ENCODE measurements around the gene TMEM132D. TPM values are rescaled to one million over a fixed set of nuclear protein-coding genes. Genes with fewer than 3 reads are reported as not detected.

Gene TMEM132D
- polyA plus RNA-seq, 1 experiment, result not detected

- H3K9me3 ChIP-seq (ENCODE audit: control insufficient read depth, insufficient read depth, low read length), result peaks cover 49% of the 10 kb centered on the region
- H3K4me3 ChIP-seq (ENCODE audit: low read depth, low read length), result no peak overlapping the region
- ChIA-PET POLR2A (no interaction called here), CTCF (no interaction called here)
- no peaks in the 10 kb centered on the region for H3K27me3 ChIP-seq (ENCODE audit: control insufficient read depth, insufficient read depth, low read length)
- H3K27ac ChIP-seq (ENCODE audit: low read depth, low read length), result no peak overlapping the region
- no peak for TF ChIP-seq CTCF (IDR thresholded peaks at IDR 0.05; ENCODE audit: low read depth, low read length)
- no peak for DNase-seq (ENCODE audit: low read depth, low spot score)
These were observed 52.5 kb downstream of the TMEM132D start for GRCh38 chr12:129851296-129851695.

- no peak overlapping the region for H3K27ac ChIP-seq (ENCODE audit: low read depth, low read length)
- no peak for TF ChIP-seq CTCF (IDR thresholded peaks at IDR 0.05; ENCODE audit: low read depth, low read length)
- H3K27me3 ChIP-seq (ENCODE audit: control insufficient read depth, insufficient read depth, low read length), result no peaks in the 10 kb centered on the region
- ChIA-PET CTCF (no interaction called here), POLR2A (no interaction called here)
- DNase-seq (ENCODE audit: low read depth, low spot score), result no peak
- H3K9me3 ChIP-seq (ENCODE audit: control insufficient read depth, insufficient read depth, low read length), result peaks cover 44% of the 10 kb centered on the region
- H3K4me3 ChIP-seq (ENCODE audit: low read depth, low read length), result no peak overlapping the region
These were observed 54.9 kb downstream of the TMEM132D start for GRCh38 chr12:129848876-129849275.

GRCh38 chr12:129847063-129847462 lies 56.8 kb downstream of the TMEM132D start:
- no peak for TF ChIP-seq CTCF (IDR thresholded peaks at IDR 0.05; ENCODE audit: low read depth, low read length)
- Histone ChIP-seq H3K27ac (ENCODE audit: low read depth, low read length) (no peak overlapping the region), H3K4me3 (ENCODE audit: low read depth, low read length) (no peak overlapping the region), H3K27me3 (ENCODE audit: control insufficient read depth, insufficient read depth, low read length) (no peaks in the 10 kb centered on the region), H3K9me3 (ENCODE audit: control insufficient read depth, insufficient read depth, low read length) (peaks cover 39% of the 10 kb centered on the region)
- CTCF ChIA-PET, result no interaction called here
- POLR2A ChIA-PET, result no interaction called here
- no peak for DNase-seq (ENCODE audit: low read depth, low spot score)

GRCh38 chr12:129844662-129845220 lies 59.1 kb downstream of the TMEM132D start:
- H3K27me3 ChIP-seq (ENCODE audit: control insufficient read depth, insufficient read depth, low read length), result no peaks in the 10 kb centered on the region
- H3K4me3 ChIP-seq (ENCODE audit: low read depth, low read length), result no peak overlapping the region
- TF ChIP-seq CTCF (IDR thresholded peaks at IDR 0.05; ENCODE audit: low read depth, low read length), result no peak
- ChIA-PET POLR2A (no interaction called here), CTCF (no interaction called here)
- peaks cover 37% of the 10 kb centered on the region for H3K9me3 ChIP-seq (ENCODE audit: control insufficient read depth, insufficient read depth, low read length)
- no peak for DNase-seq (ENCODE audit: low read depth, low spot score)
- H3K27ac ChIP-seq (ENCODE audit: low read depth, low read length), result no peak overlapping the region

GRCh38 chr12:129841251-129841650 lies 62.6 kb downstream of the TMEM132D start:
- POLR2A ChIA-PET, result no interaction called here
- Histone ChIP-seq H3K27ac (ENCODE audit: low read depth, low read length) (no peak overlapping the region), H3K4me3 (ENCODE audit: low read depth, low read length) (no peak overlapping the region), H3K9me3 (ENCODE audit: control insufficient read depth, insufficient read depth, low read length) (peaks cover 32% of the 10 kb centered on the region), H3K27me3 (ENCODE audit: control insufficient read depth, insufficient read depth, low read length) (no peaks in the 10 kb centered on the region)
- CTCF ChIA-PET, result no interaction called here
- TF ChIP-seq CTCF (IDR thresholded peaks at IDR 0.05; ENCODE audit: low read depth, low read length), result no peak
- DNase-seq (ENCODE audit: low read depth, low spot score), result no peak

Measured in AG04450 (cell line).